ENCODE measurements around the gene FOXP1. TPM values are rescaled to one million over a fixed set of nuclear protein-coding genes. Genes with fewer than 3 reads are reported as not detected.

The FOXP1 gene
- total and polyA plus RNA-seq, 2 of the 13 experiments (the other 11 are each of a cell fraction or from before 2014, with no cell fraction given), result 40.4 to 59.0 TPM

DNA sequence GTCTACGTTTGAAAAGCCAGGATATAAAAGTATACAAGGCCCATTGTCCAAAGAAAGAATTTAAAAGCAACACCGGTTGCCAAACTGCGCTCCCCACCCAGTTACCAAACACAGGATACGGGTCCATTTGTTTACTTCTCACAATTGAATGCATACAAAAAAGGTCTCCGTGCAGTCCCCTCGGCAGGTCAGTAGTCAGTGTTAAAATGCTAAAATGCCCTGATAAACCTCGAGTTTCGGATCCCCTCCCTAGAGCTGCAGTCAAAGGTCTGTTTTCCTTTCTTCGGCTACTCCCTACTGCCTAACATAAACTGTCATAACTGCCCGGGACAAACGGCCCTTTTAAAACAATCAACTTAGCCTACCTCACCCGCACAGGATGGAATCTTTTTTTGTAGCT, 534.6 kb downstream of the FOXP1 start (continued):
- TF ChIP-seq, protein P1, sequence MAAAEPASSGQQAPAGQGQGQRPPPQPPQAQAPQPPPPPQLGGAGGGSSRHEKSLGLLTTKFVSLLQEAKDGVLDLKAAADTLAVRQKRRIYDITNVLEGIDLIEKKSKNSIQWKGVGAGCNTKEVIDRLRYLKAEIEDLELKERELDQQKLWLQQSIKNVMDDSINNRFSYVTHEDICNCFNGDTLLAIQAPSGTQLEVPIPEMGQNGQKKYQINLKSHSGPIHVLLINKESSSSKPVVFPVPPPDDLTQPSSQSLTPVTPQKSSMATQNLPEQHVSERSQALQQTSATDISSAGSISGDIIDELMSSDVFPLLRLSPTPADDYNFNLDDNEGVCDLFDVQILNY (CRISPR knock-in tag; conservative IDR thresholded peaks at IDR 0.05), result no peak
- TF ChIP-seq IRF2 (CRISPR knock-in tag; IDR thresholded peaks at IDR 0.05), result no peak
- no peak for TF ChIP-seq ZNF773 (CRISPR knock-in tag; IDR thresholded peaks at IDR 0.05; ENCODE audit: borderline replicate concordance)
- TF ChIP-seq FOXA1 (IDR thresholded peaks at IDR 0.05), result no peak
- peak; percentile 65 for TF ChIP-seq FOXA1 (CRISPR knock-in tag; IDR thresholded peaks at IDR 0.05)
- TF ChIP-seq ZNF891 (CRISPR knock-in tag; IDR thresholded peaks at IDR 0.05), result no peak
- TF ChIP-seq, protein P2, sequence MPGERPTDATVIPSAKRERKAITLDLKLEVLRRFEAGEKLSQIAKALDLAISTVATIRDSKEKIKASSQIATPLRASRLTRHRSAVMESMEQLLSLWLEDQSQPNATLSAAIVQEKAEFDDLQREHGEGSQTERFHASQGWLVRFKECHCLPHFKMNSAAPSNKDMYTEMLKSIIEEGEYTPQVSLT (CRISPR knock-in tag; IDR thresholded peaks at IDR 0.05; ENCODE audit: borderline replicate concordance, low read depth), result no peak
- no peak for TF ChIP-seq FOXP1 (IDR thresholded peaks at IDR 0.05)
- peak; percentile 91; the same call in 1 of the 2 replicates for TF ChIP-seq FOXP1 (CRISPR knock-in tag; IDR thresholded peaks at IDR 0.05)
- 0 out of 2 replicates have a peak, but pooled peaks have one; percentile 27 for TF ChIP-seq ZSCAN29 (CRISPR knock-in tag; conservative IDR thresholded peaks at IDR 0.05)
- TF ChIP-seq ZNF792 (CRISPR knock-in tag; IDR thresholded peaks at IDR 0.05), result no peak
- no peak for TF ChIP-seq ZNF253 (CRISPR knock-in tag; IDR thresholded peaks at IDR 0.05; ENCODE audit: borderline replicate concordance)
- TF ChIP-seq GFI1 (CRISPR knock-in tag; IDR thresholded peaks at IDR 0.05; ENCODE audit: borderline replicate concordance), result peak; percentile 38; the same call in 1 of the 2 replicates
- TF ChIP-seq ZNF224 (CRISPR knock-in tag; IDR thresholded peaks at IDR 0.05), result no peak
- TF ChIP-seq, protein P3, sequence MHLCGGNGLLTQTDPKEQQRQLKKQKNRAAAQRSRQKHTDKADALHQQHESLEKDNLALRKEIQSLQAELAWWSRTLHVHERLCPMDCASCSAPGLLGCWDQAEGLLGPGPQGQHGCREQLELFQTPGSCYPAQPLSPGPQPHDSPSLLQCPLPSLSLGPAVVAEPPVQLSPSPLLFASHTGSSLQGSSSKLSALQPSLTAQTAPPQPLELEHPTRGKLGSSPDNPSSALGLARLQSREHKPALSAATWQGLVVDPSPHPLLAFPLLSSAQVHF (CRISPR knock-in tag; IDR thresholded peaks at IDR 0.05), result no peak
- TF ChIP-seq KLF6 (CRISPR knock-in tag; IDR thresholded peaks at IDR 0.05), result no peak
- TF ChIP-seq ZNF546 (CRISPR knock-in tag; conservative IDR thresholded peaks at IDR 0.05), result no peak
- TF ChIP-seq, protein P4, sequence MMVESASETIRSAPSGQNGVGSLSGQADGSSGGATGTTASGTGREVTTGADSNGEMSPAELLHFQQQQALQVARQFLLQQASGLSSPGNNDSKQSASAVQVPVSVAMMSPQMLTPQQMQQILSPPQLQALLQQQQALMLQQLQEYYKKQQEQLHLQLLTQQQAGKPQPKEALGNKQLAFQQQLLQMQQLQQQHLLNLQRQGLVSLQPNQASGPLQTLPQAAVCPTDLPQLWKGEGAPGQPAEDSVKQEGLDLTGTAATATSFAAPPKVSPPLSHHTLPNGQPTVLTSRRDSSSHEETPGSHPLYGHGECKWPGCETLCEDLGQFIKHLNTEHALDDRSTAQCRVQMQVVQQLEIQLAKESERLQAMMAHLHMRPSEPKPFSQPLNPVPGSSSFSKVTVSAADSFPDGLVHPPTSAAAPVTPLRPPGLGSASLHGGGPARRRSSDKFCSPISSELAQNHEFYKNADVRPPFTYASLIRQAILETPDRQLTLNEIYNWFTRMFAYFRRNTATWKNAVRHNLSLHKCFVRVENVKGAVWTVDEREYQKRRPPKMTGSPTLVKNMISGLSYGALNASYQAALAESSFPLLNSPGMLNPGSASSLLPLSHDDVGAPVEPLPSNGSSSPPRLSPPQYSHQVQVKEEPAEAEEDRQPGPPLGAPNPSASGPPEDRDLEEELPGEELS (CRISPR knock-in tag; IDR thresholded peaks at IDR 0.05), result peak; percentile 97
- TF ChIP-seq, protein P5, sequence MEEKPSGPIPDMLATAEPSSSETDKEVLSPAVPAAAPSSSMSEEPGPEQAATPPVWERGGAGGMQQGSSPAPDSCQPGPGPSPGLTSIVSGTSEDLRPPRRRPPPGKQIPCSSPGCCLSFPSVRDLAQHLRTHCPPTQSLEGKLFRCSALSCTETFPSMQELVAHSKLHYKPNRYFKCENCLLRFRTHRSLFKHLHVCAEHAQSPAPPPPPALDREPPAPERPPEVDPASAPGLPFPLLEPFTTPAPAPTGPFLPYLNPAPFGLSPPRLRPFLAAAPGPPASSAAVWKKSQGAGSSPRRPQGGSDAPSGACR (CRISPR knock-in tag; IDR thresholded peaks at IDR 0.05), result no peak
- TF ChIP-seq ISL2 (CRISPR knock-in tag; IDR thresholded peaks at IDR 0.05), result peak; percentile 72
- TF ChIP-seq PHF5A (CRISPR knock-in tag; IDR thresholded peaks at IDR 0.05; ENCODE audit: low read depth, unreplicated experiment), result no peak
- TF ChIP-seq ZNF296 (CRISPR knock-in tag; conservative IDR thresholded peaks at IDR 0.05), result no peak
- TF ChIP-seq HMGA1 (CRISPR knock-in tag; conservative IDR thresholded peaks at IDR 0.05), result no peak
- TF ChIP-seq, protein P6, sequence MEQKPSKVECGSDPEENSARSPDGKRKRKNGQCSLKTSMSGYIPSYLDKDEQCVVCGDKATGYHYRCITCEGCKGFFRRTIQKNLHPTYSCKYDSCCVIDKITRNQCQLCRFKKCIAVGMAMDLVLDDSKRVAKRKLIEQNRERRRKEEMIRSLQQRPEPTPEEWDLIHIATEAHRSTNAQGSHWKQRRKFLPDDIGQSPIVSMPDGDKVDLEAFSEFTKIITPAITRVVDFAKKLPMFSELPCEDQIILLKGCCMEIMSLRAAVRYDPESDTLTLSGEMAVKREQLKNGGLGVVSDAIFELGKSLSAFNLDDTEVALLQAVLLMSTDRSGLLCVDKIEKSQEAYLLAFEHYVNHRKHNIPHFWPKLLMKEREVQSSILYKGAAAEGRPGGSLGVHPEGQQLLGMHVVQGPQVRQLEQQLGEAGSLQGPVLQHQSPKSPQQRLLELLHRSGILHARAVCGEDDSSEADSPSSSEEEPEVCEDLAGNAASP (CRISPR knock-in tag; IDR thresholded peaks at IDR 0.05; ENCODE audit: borderline replicate concordance), result peak; percentile 25; the same call in 1 of the 2 replicates
- TF ChIP-seq, protein P7, sequence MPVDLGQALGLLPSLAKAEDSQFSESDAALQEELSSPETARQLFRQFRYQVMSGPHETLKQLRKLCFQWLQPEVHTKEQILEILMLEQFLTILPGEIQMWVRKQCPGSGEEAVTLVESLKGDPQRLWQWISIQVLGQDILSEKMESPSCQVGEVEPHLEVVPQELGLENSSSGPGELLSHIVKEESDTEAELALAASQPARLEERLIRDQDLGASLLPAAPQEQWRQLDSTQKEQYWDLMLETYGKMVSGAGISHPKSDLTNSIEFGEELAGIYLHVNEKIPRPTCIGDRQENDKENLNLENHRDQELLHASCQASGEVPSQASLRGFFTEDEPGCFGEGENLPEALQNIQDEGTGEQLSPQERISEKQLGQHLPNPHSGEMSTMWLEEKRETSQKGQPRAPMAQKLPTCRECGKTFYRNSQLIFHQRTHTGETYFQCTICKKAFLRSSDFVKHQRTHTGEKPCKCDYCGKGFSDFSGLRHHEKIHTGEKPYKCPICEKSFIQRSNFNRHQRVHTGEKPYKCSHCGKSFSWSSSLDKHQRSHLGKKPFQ (CRISPR knock-in tag; IDR thresholded peaks at IDR 0.05; ENCODE audit: insufficient replicate concordance), result no peak
- TF ChIP-seq ZNF724P (CRISPR knock-in tag; IDR thresholded peaks at IDR 0.05; ENCODE audit: borderline replicate concordance), result no peak
